ENCODE measurements around the gene RBM19.

RBM19 gene

DNA sequence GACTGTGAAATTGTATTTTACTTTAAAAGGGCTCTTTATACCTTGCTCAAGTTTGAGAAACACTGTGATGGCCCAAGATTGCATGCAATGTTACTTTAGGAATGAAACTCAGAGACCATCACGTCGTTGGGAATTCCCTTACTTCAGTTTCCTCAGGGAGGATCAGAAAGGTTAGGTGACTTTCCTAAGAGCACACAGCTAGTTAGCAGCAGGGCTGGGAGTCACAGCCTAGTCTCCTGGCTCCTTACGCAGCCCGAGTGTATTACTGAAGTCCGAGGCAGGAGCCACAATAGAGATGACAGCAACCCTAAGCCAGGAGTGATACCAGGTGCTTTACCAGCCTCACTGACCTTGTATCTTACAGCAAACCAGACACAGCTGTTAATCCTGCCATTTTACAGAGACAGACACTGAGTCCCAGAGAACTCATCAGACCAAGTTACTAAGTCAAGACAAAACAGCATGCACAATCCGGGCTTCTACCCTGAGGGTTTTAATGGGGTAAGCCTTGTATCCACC lies 67.0 kb downstream of the RBM19 start:
- DNase-seq, result no peak

GRCh38 chr12:113898466-113898865 lies 67.7 kb downstream of the RBM19 start:
- no peak for DNase-seq

- no peak for DNase-seq
These were observed 68.7 kb downstream of the RBM19 start for GRCh38 chr12:113897406-113897805.

DNA sequence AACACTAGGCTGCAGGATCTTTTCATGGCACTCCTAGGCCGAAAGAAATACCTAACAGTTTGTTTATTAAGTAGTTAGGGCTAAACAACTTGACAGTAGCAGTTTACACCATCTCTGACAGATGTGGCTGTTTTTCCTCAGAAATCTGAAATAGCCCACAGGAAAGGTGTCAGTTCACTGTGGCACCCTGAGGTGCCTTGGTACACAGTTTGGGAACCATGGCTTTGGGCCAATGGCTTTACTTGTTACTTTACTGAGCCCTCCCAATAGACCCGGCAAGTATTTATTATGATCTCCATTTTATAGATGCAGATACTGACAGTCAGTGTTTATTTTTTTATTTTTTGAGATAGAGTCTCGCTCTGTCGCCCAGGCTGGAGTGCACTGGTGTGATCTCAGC lies 69.3 kb downstream of the RBM19 start:
- DNase-seq, result no peak

DNA sequence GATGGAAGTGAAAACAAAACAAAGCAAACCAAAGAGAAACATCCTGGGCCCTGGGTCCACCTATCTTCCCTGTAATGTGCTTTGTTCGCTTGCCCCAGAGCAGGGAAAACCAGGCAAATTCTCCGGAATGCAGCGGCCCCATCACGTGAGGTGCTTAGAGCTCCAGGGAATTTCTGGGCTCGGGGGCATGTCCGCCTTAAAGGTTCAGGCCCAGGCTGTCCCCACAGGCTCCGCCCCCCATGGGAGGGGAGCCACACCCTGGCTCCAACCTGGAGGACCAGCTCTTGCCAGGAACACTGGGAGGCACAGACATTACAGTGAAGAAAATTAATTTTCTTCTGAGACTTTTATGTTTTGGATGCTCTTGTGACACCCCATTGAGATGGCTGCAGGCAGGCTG lies 69.9 kb downstream of the RBM19 start:
- no peak for DNase-seq

DNA sequence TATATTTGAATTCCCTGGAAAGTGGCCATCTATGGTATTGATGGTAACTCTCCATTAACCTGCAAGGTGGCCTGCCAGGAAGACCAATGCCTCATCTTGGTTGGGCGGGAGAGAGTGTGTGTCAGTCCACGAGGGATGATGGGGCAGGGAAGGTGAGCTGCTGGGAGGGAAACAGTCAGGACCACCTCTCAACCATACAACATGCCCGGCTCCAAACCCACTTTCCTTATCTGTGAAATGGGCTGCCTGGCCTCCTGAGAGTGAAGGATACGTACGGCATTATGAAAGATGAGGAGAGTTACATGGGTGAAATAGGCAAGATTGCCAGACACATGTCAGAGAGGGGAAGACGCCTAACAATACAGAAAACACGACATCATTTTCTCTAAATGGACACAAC lies 70.9 kb downstream of the RBM19 start:
- no peak for DNase-seq

DNA sequence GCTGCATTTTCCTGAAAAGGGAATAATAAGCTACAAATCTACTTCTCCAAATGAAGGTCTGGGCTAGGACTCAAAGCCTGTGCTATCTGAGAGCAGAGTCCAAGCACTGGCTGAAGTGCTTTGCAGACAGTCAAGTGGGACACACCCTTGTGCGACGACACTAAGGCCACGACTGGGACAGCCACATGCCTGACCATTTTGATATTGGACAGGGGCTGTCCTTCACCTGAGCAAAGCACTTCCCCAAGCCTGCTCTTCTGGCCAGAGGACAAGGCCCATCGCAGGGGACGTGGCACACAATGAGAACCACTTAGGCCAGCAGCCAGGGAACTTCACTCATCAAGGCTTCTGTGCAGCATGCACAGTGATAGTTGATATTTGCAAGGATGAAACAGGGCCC lies 71.4 kb downstream of the RBM19 start:
- DNase-seq, result no peak

GRCh38 chr12:113893221-113893620 lies 72.9 kb downstream of the RBM19 start:
- DNase-seq, result no peak

GRCh38 chr12:113892556-113892955 lies 73.6 kb downstream of the RBM19 start:
- no peak for DNase-seq

DNA sequence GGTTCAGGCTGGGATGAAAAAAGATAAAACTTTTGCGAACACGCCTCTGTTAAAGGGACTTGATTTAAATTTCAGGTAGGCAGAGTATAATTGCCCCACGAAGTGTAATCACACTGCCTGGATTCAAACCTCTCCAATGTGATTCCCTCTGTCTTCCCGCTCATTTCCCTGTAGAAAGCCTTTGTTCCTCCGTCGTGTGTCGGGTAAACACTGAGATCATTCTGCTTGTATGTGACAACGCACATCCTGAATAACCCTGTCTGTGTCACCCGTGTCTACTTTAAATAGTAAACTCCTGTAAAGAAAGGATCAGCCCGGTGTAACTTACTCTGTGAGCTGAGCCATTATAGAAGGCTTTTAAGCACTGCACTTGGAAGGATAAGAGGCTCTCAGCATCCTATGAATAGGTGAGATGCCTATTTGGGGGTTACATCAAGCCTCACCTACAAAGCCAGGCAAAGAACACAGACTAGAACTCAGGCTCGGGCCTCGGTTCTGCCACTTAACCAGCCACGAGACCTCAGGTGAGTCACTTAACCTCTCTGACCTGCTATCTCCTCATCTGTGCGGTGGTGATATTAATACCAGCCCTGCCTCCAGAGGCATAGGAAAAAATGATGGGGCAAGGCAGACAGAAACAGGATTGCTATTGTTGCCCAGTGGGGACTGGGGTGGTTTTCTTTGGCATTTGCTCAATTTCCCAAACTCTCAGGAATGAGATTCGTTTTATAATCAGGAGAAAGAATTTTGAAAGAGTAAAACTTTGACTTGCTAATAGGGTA lies 74.2 kb downstream of the RBM19 start:
- peak; percentile 18 for DNase-seq

GRCh38 chr12:113891167-113891692 lies 74.9 kb downstream of the RBM19 start:
- no peak for DNase-seq

DNA sequence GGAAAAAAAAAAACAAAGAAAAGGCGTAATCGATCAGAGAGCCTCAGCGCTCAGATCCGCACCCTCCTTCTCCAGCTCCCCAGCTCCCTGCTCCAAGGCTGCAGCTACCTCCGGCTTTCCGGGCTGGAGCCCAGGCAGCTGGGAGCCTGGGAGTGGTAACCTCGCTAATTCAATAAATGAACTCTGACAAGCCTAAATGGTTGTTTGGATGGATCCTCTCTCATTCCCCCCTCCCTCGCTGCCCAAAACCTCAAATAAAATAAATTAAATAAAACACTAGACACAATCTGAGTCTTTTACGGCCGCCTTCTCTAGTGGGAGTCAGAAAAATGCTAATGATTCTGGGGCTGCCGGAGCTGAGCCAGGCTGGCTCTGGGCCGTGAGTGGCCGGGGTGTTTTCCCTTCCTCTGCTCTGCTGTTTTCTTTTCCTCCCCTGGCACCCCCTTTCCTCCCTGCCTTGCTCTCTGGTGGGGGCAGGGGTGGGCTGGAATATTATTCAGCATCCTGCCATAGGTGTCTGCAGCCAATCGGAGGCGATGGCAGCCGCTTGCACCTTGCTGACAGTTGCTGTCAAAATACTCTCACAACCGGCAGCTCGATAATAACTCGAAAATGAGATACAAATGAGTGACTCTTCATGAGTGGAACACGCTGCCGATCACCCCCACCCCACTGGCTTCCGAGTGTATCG lies 76.1 kb downstream of the RBM19 start:
- no peak for DNase-seq

DNA sequence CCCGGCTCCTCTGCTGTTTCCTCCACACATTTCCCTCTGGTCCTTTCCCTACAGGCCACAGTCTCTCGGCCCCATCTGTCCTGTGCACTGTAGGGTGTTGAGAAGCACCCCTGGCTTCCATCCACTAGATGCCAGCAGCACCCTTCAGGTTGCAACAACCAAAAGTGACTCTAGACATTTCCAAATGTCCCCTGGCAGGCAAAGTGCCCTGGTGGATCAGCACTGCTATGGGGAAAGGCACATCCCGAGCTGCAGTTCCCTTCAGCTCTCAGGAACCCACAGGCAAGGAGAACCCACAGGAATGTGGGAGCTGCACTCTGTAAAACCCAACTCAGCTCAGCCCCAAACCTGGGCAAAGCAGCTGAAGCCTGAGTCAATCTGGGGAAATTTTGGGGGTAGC lies 77.0 kb downstream of the RBM19 start:
- DNase-seq, result no peak

DNA sequence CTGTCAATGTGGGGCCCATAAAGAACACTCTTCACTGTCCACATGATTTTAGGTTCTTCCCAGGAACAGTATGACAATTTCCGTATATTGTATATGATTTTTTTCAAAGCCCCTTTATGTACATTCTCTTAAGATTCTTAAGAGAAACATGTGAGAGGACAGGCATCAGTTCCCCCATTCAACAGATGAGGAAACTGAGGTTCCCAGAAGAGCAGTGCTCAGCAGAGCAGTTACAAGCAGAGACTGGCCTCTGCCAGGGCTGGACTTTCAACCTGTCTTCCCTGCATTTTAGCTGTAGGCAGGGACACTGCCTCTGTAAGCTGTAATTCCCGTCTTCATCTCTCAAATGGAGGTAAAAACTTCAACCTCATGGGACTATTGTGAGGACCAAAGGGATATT lies 77.7 kb downstream of the RBM19 start:
- no peak for DNase-seq

DNA sequence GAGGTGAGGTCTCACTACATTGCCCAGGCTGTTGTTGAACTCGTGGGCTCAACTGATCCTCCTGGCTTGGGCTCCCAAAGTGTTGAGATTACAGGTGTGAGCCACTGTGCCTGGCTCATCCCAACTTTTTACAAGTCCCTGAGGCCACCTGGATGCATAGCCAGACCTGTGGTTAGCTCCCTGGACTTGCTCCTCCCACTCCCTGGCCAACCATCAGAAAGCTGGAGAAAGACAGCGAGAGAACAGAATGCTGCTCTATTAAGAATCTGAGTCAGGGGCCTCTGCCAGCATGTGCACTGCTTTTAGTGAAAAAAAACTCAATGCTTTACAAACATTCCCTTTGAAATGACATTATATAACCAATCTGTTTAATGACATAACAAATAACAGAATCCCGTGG lies 78.2 kb downstream of the RBM19 start:
- DNase-seq, result no peak

GRCh38 chr12:113886721-113887120 lies 79.4 kb downstream of the RBM19 start:
- DNase-seq, result no peak

- no peak for DNase-seq
These were observed 81.7 kb downstream of the RBM19 start for GRCh38 chr12:113884392-113884791.

DNA sequence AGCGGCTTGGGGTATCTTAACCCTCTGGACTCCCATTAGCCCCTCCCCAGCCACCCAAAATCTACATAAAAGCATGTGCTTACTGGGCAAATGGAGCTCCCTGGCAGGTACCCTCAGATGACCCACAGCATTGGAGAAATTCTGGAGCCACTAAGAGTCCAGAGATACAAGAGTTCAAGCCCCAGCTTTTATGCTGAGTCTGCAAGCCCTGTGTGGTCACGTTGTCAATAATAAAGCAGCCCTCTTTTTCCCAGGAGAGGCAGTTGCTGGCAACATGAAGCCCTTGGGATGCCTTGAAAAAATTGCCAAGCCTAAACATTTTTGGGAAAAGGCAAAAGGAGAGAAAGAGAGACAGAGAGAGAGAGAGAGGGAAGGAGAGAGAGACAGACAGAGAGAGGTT lies 83.4 kb downstream of the RBM19 start:
- no peak for DNase-seq

DNA sequence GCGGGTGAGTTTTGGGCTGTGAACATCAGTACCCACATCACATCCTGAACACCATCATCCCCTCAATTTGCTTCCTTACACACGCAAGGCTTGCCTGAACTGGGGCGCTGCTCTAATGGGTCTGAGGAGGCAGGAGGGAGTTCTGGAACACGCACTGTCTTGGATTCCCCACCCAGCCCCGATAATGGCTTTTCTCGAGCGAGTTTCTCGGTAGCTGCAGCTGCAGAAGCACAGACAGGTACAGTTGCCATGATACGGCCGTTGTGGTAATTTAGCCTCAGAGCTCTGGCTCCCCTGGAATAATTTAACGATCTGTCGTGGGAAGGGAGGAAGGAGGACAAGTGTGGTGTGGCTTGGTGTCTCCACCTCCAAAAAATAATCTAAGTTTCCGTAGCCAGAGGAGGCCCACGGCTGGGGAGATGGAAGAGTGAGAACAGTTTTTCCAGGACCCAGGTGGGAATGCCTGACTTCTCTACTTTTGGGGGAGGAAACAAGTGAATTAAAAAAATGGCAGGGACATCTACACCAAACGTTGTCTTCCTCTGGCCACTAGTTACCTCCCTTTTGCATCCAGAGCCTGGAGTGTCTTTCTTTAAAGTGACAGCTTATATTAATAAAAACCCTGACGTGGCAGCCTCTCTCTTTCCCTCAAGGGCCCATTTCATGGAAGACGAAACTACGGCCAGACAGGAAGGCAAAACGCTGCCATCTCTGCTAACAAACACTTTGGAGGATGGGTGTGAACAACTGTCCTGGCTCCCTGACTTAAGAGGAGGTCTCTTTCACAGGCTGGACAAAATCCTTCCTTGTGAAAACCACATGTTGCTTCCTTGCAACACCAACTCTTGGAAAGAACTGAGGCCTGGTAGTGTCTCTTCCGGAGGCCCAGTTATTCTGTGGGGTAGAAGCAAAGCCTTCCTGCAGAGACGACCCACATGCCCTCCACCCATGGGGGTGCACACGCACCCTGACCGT lies 84.8 kb downstream of the RBM19 start:
- no peak for DNase-seq

DNA sequence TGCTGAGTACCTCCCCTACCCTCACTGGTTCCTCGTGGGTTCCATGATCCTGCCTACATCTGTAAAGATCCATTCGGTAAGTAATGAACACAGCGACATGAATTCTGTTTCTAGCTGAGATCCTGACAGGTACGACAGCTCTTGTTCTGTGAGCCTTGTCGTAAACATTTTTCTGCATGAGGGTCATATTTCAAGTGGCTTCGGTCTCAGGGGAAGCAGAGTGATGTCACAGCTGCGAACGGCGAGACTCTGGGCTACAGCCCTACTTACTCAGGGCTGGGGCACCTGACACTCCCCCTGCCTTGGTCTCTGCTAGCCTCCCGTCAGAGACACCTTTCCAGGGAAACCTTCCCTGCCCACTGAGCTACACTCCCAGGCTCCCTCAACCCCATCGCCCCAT lies 85.8 kb downstream of the RBM19 start:
- peak; percentile 79 for DNase-seq

GRCh38 chr12:113879658-113880057 lies 86.5 kb downstream of the RBM19 start:
- no peak for DNase-seq

- no peak for DNase-seq
These were observed 88.5 kb downstream of the RBM19 start for GRCh38 chr12:113877607-113878006.

- DNase-seq, result no peak
These were observed 90.0 kb downstream of the RBM19 start for GRCh38 chr12:113876160-113876559.
